ENCODE data around the gene VPS52.

Gene VPS52

GRCh38 chr6:33208091-33208967 is 63.3 kb downstream of the VPS52 start, which contains the start of gene RING1:
TSS of gene RING1 (plus strand) at chr6:33208500. CDS start at chr6:33208823, 323 bp downstream.
- DNase-seq, result peak; percentile 75

GRCh38 chr6:33207552-33208090 is 64.1 kb downstream of the VPS52 start:
- no peak for DNase-seq

- no peak for DNase-seq
Observed at GRCh38 chr6:33206864-33207551, 64.7 kb downstream of the VPS52 start.

- no peak for DNase-seq
Observed at GRCh38 chr6:33206027-33206863, 65.4 kb downstream of the VPS52 start.

- DNase-seq, result no peak
Observed at GRCh38 chr6:33205191-33206026, 66.3 kb downstream of the VPS52 start.

GRCh38 chr6:33204415-33205190 is 67.1 kb downstream of the VPS52 start, which contains the start of gene HSD17B8:
TSS of gene HSD17B8 (plus strand) at chr6:33204655. CDS start at chr6:33204669, 14 bp downstream.
- DNase-seq, result peak; percentile 94

GRCh38 chr6:33204165-33204414 is 67.6 kb downstream of the VPS52 start:
- DNase-seq, result no peak

- DNase-seq, result no peak
Observed at GRCh38 chr6:33203443-33204164, 68.1 kb downstream of the VPS52 start.

- DNase-seq, result no peak
Observed at GRCh38 chr6:33202799-33203198, 68.9 kb downstream of the VPS52 start.

GRCh38 chr6:33201935-33202334 is 69.7 kb downstream of the VPS52 start:
- DNase-seq, result no peak

- DNase-seq, result no peak
Observed at GRCh38 chr6:33201147-33201545, 70.5 kb downstream of the VPS52 start.

Measured in NCI-H345 (cell line).